SK-N-SH (cell line): ENCODE data around the gene TBC1D1.

ENCODE experiments used
- MEF2A ChIP-seq: IDR thresholded peaks from 2 replicates; pipeline ENCODE4 v1.4.0; 2012; ENCODE audit warnings: low read depth, borderline replicate concordance
- POLR2AphosphoS5 ChIP-seq: IDR thresholded peaks from 2 replicates; pipeline ENCODE4 v1.6.1; 2012; ENCODE audit warnings: low read depth, low read length
- RXRA ChIP-seq: IDR thresholded peaks from 2 replicates; pipeline ENCODE4 v1.4.0; 2012; ENCODE audit warnings: low read depth, mild to moderate bottlenecking, borderline replicate concordance
- TEAD4 ChIP-seq: IDR thresholded peaks from 2 replicates; pipeline ENCODE4 v1.4.0; 2012; ENCODE audit warnings: mild to moderate bottlenecking, borderline replicate concordance; ENCODE audit not compliant: insufficient read depth
- TF ChIP-seq, protein P1 (sequence below): fragments of 200-600 bp; sonication (generic); IDR thresholded peaks from 2 replicates; pipeline ENCODE4 v1.6.1; 2017; ENCODE audit warnings: antibody characterized with exemption, mild to moderate bottlenecking, moderate library complexity
- TF ChIP-seq, protein P2 (sequence below): fragments of 150-350 bp; IDR thresholded peaks from 2 replicates; pipeline ENCODE4 v1.6.1; 2017; ENCODE audit warnings: antibody characterized with exemption, low read length, low read depth, borderline replicate concordance
- TF ChIP-seq, protein P3 (sequence below): IDR thresholded peaks from 2 replicates; pipeline ENCODE4 v1.4.0; 2012; ENCODE audit warnings: low read depth

- TF ChIP-seq, protein P1, sequence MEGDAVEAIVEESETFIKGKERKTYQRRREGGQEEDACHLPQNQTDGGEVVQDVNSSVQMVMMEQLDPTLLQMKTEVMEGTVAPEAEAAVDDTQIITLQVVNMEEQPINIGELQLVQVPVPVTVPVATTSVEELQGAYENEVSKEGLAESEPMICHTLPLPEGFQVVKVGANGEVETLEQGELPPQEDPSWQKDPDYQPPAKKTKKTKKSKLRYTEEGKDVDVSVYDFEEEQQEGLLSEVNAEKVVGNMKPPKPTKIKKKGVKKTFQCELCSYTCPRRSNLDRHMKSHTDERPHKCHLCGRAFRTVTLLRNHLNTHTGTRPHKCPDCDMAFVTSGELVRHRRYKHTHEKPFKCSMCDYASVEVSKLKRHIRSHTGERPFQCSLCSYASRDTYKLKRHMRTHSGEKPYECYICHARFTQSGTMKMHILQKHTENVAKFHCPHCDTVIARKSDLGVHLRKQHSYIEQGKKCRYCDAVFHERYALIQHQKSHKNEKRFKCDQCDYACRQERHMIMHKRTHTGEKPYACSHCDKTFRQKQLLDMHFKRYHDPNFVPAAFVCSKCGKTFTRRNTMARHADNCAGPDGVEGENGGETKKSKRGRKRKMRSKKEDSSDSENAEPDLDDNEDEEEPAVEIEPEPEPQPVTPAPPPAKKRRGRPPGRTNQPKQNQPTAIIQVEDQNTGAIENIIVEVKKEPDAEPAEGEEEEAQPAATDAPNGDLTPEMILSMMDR, result no peak
- TF ChIP-seq, protein P2, sequence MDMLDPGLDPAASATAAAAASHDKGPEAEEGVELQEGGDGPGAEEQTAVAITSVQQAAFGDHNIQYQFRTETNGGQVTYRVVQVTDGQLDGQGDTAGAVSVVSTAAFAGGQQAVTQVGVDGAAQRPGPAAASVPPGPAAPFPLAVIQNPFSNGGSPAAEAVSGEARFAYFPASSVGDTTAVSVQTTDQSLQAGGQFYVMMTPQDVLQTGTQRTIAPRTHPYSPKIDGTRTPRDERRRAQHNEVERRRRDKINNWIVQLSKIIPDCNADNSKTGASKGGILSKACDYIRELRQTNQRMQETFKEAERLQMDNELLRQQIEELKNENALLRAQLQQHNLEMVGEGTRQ, result no peak
- TF ChIP-seq RXRA, result no peak
- no peak for TF ChIP-seq POLR2AphosphoS5
- no peak for TF ChIP-seq TEAD4
- TF ChIP-seq MEF2A, result no peak
- TF ChIP-seq, protein P3, sequence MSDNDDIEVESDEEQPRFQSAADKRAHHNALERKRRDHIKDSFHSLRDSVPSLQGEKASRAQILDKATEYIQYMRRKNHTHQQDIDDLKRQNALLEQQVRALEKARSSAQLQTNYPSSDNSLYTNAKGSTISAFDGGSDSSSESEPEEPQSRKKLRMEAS, result no peak
Observed at GRCh38 chr4:38101563-38101962, 210.7 kb downstream of the TBC1D1 start.
